Measurements from ENCODE around the gene OR2J1. TPM values are rescaled to one million over a fixed set of nuclear protein-coding genes. Genes with fewer than 3 reads are reported as not detected.

The OR2J1 gene
- polyA plus RNA-seq, 2 of the 4 experiments (the other 2 are of a cell fraction): not detected

- ChIA-PET POLR2A (no interaction called here), CTCF (no interaction called here)
- no peak for ATAC-seq
- WGBS (ENCODE audit: missing lambda C conversion rate): 44% methylated on average over 4 of the region's 4 CpGs
- H3K4me2 ChIP-seq: no peak overlapping the region
- H3K4me1 ChIP-seq: no peaks in the 10 kb centered on the region
- TF ChIP-seq MAFK (IDR thresholded peaks at IDR 0.05; ENCODE audit: partially characterized antibody) (no peak), MYC (IDR thresholded peaks at IDR 0.05; ENCODE audit: borderline replicate concordance, low read length) (no peak), EHMT2 (IDR thresholded peaks at IDR 0.05; ENCODE audit: low read depth) (no peak), RNF2 (IDR thresholded peaks at IDR 0.05; ENCODE audit: borderline replicate concordance, low read depth) (no peak), FOSL2 (IDR thresholded peaks at IDR 0.05) (no peak), FOSL2 (CRISPR knock-in tag; IDR thresholded peaks at IDR 0.05) (no peak), CHD4 (IDR thresholded peaks at IDR 0.05; ENCODE audit: borderline replicate concordance) (no peak), KDM5A (IDR thresholded peaks at IDR 0.05) (no peak), HMGXB4 (CRISPR knock-in tag; IDR thresholded peaks at IDR 0.05; ENCODE audit: borderline replicate concordance) (no peak), BHLHE40 (IDR thresholded peaks at IDR 0.05; ENCODE audit: low read depth, low read length) (no peak)
- H3K9me3 ChIP-seq: no peaks in the 10 kb centered on the region
- DNase-seq (ENCODE audit: low read depth in 1 of 2, low spot score in 1 of 2): no peak
- H3K4me3 ChIP-seq: no peak overlapping the region
- no peak overlapping the region for H3K27ac ChIP-seq
- FAIRE-seq: no peak
Measured at GRCh38 chr6:29137724-29138123, 38.4 kb downstream of the OR2J1 start.

- CTCF ChIA-PET: no interaction called here
- no peak for TF ChIP-seq POLR2AphosphoS2 (conservative IDR thresholded peaks at IDR 0.05; ENCODE audit: low read length)
- no peak for TF ChIP-seq NFE2L2 (conservative IDR thresholded peaks at IDR 0.05; ENCODE audit: low read length)
- no peak for TF ChIP-seq REST (IDR thresholded peaks at IDR 0.05)
- no peak for TF ChIP-seq HMGXB4 (CRISPR knock-in tag; IDR thresholded peaks at IDR 0.05; ENCODE audit: borderline replicate concordance)
- TF ChIP-seq EHF (CRISPR knock-in tag; IDR thresholded peaks at IDR 0.05): no peak
- H3K27ac ChIP-seq: no peak overlapping the region
- H3K4me1 ChIP-seq: no peaks in the 10 kb centered on the region
- 64% methylated on average over 1 of the region's 1 CpG for WGBS (ENCODE audit: missing lambda C conversion rate)
- DNase-seq (ENCODE audit: low read depth in 1 of 2, low spot score in 1 of 2) (no peak), FAIRE-seq (no peak), ATAC-seq (no peak)
- H3K4me2 ChIP-seq: no peak overlapping the region
- H3K9me3 ChIP-seq: no peaks in the 10 kb centered on the region
- POLR2A ChIA-PET: no interaction called here
- H3K4me3 ChIP-seq: no peak overlapping the region
Measured at GRCh38 chr6:29141606-29142005, 42.3 kb downstream of the OR2J1 start.

- no peaks in the 10 kb centered on the region for H3K4me1 ChIP-seq
- ATAC-seq: no peak
- DNase-seq (ENCODE audit: low read depth in 1 of 2, low spot score in 1 of 2): no peak
- FAIRE-seq: no peak
- TF ChIP-seq SMC3 (IDR thresholded peaks at IDR 0.05): no peak
- TF ChIP-seq POLR2AphosphoS2 (conservative IDR thresholded peaks at IDR 0.05; ENCODE audit: low read length): no peak
- TF ChIP-seq HOXB13 (CRISPR knock-in tag; IDR thresholded peaks at IDR 0.05; ENCODE audit: low read depth): no peak
- TF ChIP-seq CBX8 (IDR thresholded peaks at IDR 0.05): no peak
- no peak for TF ChIP-seq BCL3 (IDR thresholded peaks at IDR 0.05)
- TF ChIP-seq JUN (IDR thresholded peaks at IDR 0.05): no peak
- TF ChIP-seq NR3C1 (IDR thresholded peaks at IDR 0.05): no peak
- TF ChIP-seq FOXS1 (CRISPR knock-in tag; IDR thresholded peaks at IDR 0.05): no peak
- no peak for TF ChIP-seq KDM5A (IDR thresholded peaks at IDR 0.05)
- TF ChIP-seq CHD4 (IDR thresholded peaks at IDR 0.05; ENCODE audit: borderline replicate concordance): no peak
- no peak for TF ChIP-seq FOSB (CRISPR knock-in tag; IDR thresholded peaks at IDR 0.05)
- no peak for TF ChIP-seq RFX5 (IDR thresholded peaks at IDR 0.05)
- TF ChIP-seq ESRRA (IDR thresholded peaks at IDR 0.05; ENCODE audit: borderline replicate concordance, low read length): no peak
- TF ChIP-seq HEYL (CRISPR knock-in tag; IDR thresholded peaks at IDR 0.05): no peak
- no peak for TF ChIP-seq JUNB (IDR thresholded peaks at IDR 0.05)
- ChIA-PET POLR2A (no interaction called here), CTCF (no interaction called here)
- H3K9me3 ChIP-seq: no peaks in the 10 kb centered on the region
- no peak overlapping the region for H3K27ac ChIP-seq
- no peak overlapping the region for H3K4me3 ChIP-seq
- no peak overlapping the region for H3K4me2 ChIP-seq
Measured at GRCh38 chr6:29142309-29142708, 43.0 kb downstream of the OR2J1 start.

Measured in A549 (cell line).